Neural cell (in vitro differentiated cells): ENCODE results near the gene HS2ST1. TPM values are rescaled to one million over a fixed set of nuclear protein-coding genes. Genes with fewer than 3 reads are reported as not detected.

Experiments used
- H2AFZ ChIP-seq: fragments of 200-600, 300-800 bp; sonication (generic), shearing (Covaris generic); 2 replicates; pipeline ENCODE4 v1.6.0; 2014; ENCODE audit warnings: low read depth, mild to moderate bottlenecking, antibody characterized with exemption, low read length, moderate library complexity
- H3F3A ChIP-seq: fragments of 200-600 bp; shearing (Covaris generic); 2 replicates; pipeline ENCODE4 v1.6.1; 2016; ENCODE audit warnings: mild to moderate bottlenecking, moderate library complexity, mixed read lengths, antibody characterized with exemption, low read length; ENCODE audit not compliant: insufficient read depth, poor library complexity, severe bottlenecking
- H3K27ac ChIP-seq: fragments of 200-600, 300-800 bp; sonication (generic), shearing (Covaris generic); 2 replicates; pipeline ENCODE4 v1.5.1; 2014; ENCODE audit warnings: mild to moderate bottlenecking, low read length, moderate library complexity
- H3K27me3 ChIP-seq: fragments of 300-800, 200-600 bp; sonication (generic), shearing (Covaris generic); 2 replicates; pipeline ENCODE4 v1.6.0; 2014; ENCODE audit warnings: mild to moderate bottlenecking, low read depth, low read length, moderate library complexity; ENCODE audit not compliant: insufficient read depth
- H3K36me3 ChIP-seq: fragments of 300-800, 200-600 bp; sonication (generic), shearing (Covaris generic); 2 replicates; pipeline ENCODE4 v1.5.1; 2014; ENCODE audit warnings: mild to moderate bottlenecking, antibody characterized with exemption, low read length, moderate library complexity; ENCODE audit not compliant: insufficient read depth
- H3K4me2 ChIP-seq: fragments of 300-800, 200-600 bp; sonication (generic), shearing (Covaris generic); 2 replicates; pipeline ENCODE4 v1.6.0; 2014; ENCODE audit warnings: mild to moderate bottlenecking, low read length
- H3K4me3 ChIP-seq: fragments of 300-800, 200-600 bp; sonication (generic), shearing (Covaris generic); 2 replicates; pipeline ENCODE4 v1.5.1; 2014; ENCODE audit warnings: mild to moderate bottlenecking, low read length, moderate library complexity
- H3K79me2 ChIP-seq: fragments of 200-600 bp; shearing (Covaris generic); replicated peaks from 2 replicates; pipeline ENCODE4 v1.6.0; 2014; ENCODE audit warnings: mild to moderate bottlenecking, low read length, moderate library complexity; ENCODE audit not compliant: insufficient read depth
- H3K9ac ChIP-seq: fragments of 300-800, 200-600 bp; sonication (generic), shearing (Covaris generic); 2 replicates; pipeline ENCODE4 v1.6.1; 2016; ENCODE audit warnings: mild to moderate bottlenecking, low read length, mixed read lengths
- H3K9me2 ChIP-seq: fragments of 200-600 bp; shearing (Covaris generic); 2 replicates; pipeline ENCODE4 v1.6.1; 2016; ENCODE audit warnings: mild to moderate bottlenecking, low read length, mixed read lengths; ENCODE audit not compliant: insufficient read depth
- H3K9me3 ChIP-seq: fragments of 200-600, 300-800 bp; sonication (generic), shearing (Covaris generic); 2 replicates; pipeline ENCODE4 v1.6.1; 2016; ENCODE audit warnings: mild to moderate bottlenecking, mixed run types, low read length, moderate library complexity, mixed read lengths
- H4K20me1 ChIP-seq: fragments of 200-600 bp; shearing (Covaris generic); 2 replicates; pipeline ENCODE4 v1.6.1; 2016; ENCODE audit warnings: mild to moderate bottlenecking, mixed run types; ENCODE audit not compliant: insufficient read depth
- CTCF ChIP-seq: fragments of 450-650 bp; IDR thresholded peaks from 2 replicates; pipeline ENCODE4 v1.5.1; 2014; ENCODE audit warnings: antibody characterized with exemption, mild to moderate bottlenecking, moderate library complexity; ENCODE audit not compliant: poor library complexity, severe bottlenecking
- EP300 ChIP-seq: fragments of 450-650 bp; conservative IDR thresholded peaks from 2 replicates; pipeline ENCODE4 v1.6.1; 2014; ENCODE audit warnings: antibody characterized with exemption, mild to moderate bottlenecking, moderate library complexity; ENCODE audit not compliant: poor library complexity, severe bottlenecking
- EZH2 ChIP-seq: fragments of 200-600, 300-800 bp; shearing (Covaris generic), sonication (generic); IDR thresholded peaks from 2 replicates; pipeline ENCODE4 v1.6.1; 2014; ENCODE audit warnings: antibody characterized with exemption, low read length, borderline replicate concordance, mild to moderate bottlenecking; ENCODE audit not compliant: insufficient read depth, poor library complexity, severe bottlenecking
- MXI1 ChIP-seq: fragments of 450-650 bp; conservative IDR thresholded peaks from 2 replicates; pipeline ENCODE4 v1.6.1; 2014; ENCODE audit warnings: antibody characterized with exemption, mild to moderate bottlenecking; ENCODE audit not compliant: poor library complexity, severe bottlenecking
- POLR2AphosphoS5 ChIP-seq: IDR thresholded peaks from 2 replicates; pipeline ENCODE4 v1.6.1; 2012
- RAD21 ChIP-seq: fragments of 450-650 bp; conservative IDR thresholded peaks from 2 replicates; pipeline ENCODE4 v1.6.1; 2014; ENCODE audit warnings: antibody characterized with exemption, mild to moderate bottlenecking, moderate library complexity
- REST ChIP-seq: IDR thresholded peaks from 2 replicates; pipeline ENCODE4 v1.6.1; 2012; ENCODE audit warnings: borderline replicate concordance
- SMC3 ChIP-seq: fragments of 450-650 bp; conservative IDR thresholded peaks from 2 replicates; pipeline ENCODE4 v1.6.1; 2014; ENCODE audit warnings: antibody characterized with exemption, mild to moderate bottlenecking, moderate library complexity; ENCODE audit not compliant: poor library complexity
- polyA plus RNA-seq: library from polyadenylated mRNA; depleted of rRNA; stranded (reverse); fragments of >200 nt; gene quantifications from 2 replicates; pipeline ENCODE4 v1.2.3, GENCODE V29; 2014

The HS2ST1 gene
- polyA plus RNA-seq, 1 donor from 2014 or later: 24.7 TPM

- Histone ChIP-seq H3K36me3 (no peaks in the 10 kb centered on the region), H3K9me2 (no peaks in the 10 kb centered on the region), H3K27me3 (no peaks in the 10 kb centered on the region), H3K9me3 (no peaks in the 10 kb centered on the region), H3K79me2 (peaks cover 6% of the 10 kb centered on the region), H3F3A (no peaks in the 10 kb centered on the region), H4K20me1 (no peaks in the 10 kb centered on the region), H3K27ac (no peak overlapping the region), H2AFZ (no peak overlapping the region), H3K4me2 (no peak overlapping the region), H3K9ac (no peak overlapping the region), H3K4me3 (no peak overlapping the region)
- no peak for TF ChIP-seq REST
- no peak for TF ChIP-seq RAD21
- TF ChIP-seq EZH2: no peak
- no peak for TF ChIP-seq EP300
- no peak for TF ChIP-seq POLR2AphosphoS5
- TF ChIP-seq CTCF: no peak
Observed at GRCh38 chr1:86990826-86991225, 76.4 kb downstream of the HS2ST1 start.

- H3K4me2 ChIP-seq: no peak overlapping the region
- no peaks in the 10 kb centered on the region for H3K9me2 ChIP-seq
- no peaks in the 10 kb centered on the region for H4K20me1 ChIP-seq
- H3K4me3 ChIP-seq: no peak overlapping the region
- no peak overlapping the region for H3K9ac ChIP-seq
- H3K79me2 ChIP-seq: peaks cover 6% of the 10 kb centered on the region
- no peaks in the 10 kb centered on the region for H3K9me3 ChIP-seq
- no peaks in the 10 kb centered on the region for H3F3A ChIP-seq
- no peak overlapping the region for H3K27ac ChIP-seq
- H2AFZ ChIP-seq: no peak overlapping the region
- no peaks in the 10 kb centered on the region for H3K27me3 ChIP-seq
- TF ChIP-seq CTCF (no peak), POLR2AphosphoS5 (no peak), SMC3 (no peak), MXI1 (no peak), EZH2 (no peak), EP300 (no peak)
- no peaks in the 10 kb centered on the region for H3K36me3 ChIP-seq
Observed at GRCh38 chr1:86991549-86992186, 77.2 kb downstream of the HS2ST1 start.
